H1 (cell line): ENCODE data around the gene RANBP9. TPM values are rescaled to one million over a fixed set of nuclear protein-coding genes. Genes with fewer than 3 reads are reported as not detected.

Source experiments
- CTCF ChIA-PET: fragments of 300-600 bp; sonication (Branson Sonifier 250); formaldehyde crosslinking; loops from one replicate; lab custom pipeline; 2021; ENCODE audit not compliant: partially characterized antibody; lab: Charles Lee
- POLR2A ChIA-PET: fragments of 300-600 bp; sonication (Branson Sonifier 250); formaldehyde crosslinking; loops from one replicate; lab custom pipeline; 2021; ENCODE audit warnings: inconsistent platforms; ENCODE audit not compliant: partially characterized antibody; lab: Charles Lee
- DNase-seq, 2 experiments: peaks; one replicate each; pipeline versions ENCODE4 v3.0.0 to v3.0.0-alpha.2; 2010 to 2022; ENCODE audit warnings: low spot score in 2 of 2, low read depth in 1 of 2, mixed read lengths in 1 of 2
- FAIRE-seq: peaks from 2 replicates; lab custom pipeline; 2011; peaks lifted over from hg19 to GRCh38; lab: Jason Lieb, UNC
- H2AFZ ChIP-seq: 2 replicates; pipeline ENCODE4 v1.8.1; 2012; ENCODE audit warnings: low read length, inconsistent platforms
- H2AK5ac ChIP-seq: 2 replicates; pipeline ENCODE4 v1.6.1; 2013; ENCODE audit warnings: low read depth, low read length
- H2BK120ac ChIP-seq: replicated peaks from 2 replicates; pipeline ENCODE3; 2013; ENCODE audit warnings: low read depth, low read length, inconsistent platforms
- H2BK12ac ChIP-seq: 2 replicates; pipeline ENCODE4 v1.6.1; 2013; ENCODE audit warnings: low read depth, low read length
- H2BK15ac ChIP-seq: 2 replicates; pipeline ENCODE4 v1.6.1; 2013; ENCODE audit warnings: low read length
- H2BK20ac ChIP-seq: 2 replicates; pipeline ENCODE4 v1.6.1; 2013; ENCODE audit warnings: low read length
- H2BK5ac ChIP-seq: 2 replicates; pipeline ENCODE4 v1.6.1; 2013; ENCODE audit warnings: low read depth, low read length
- H3K14ac ChIP-seq: 2 replicates; pipeline ENCODE4 v1.6.1; 2013; ENCODE audit warnings: inconsistent platforms; ENCODE audit not compliant: insufficient read length
- H3K18ac ChIP-seq: 2 replicates; pipeline ENCODE4 v1.6.1; 2013; ENCODE audit warnings: low read length; ENCODE audit errors: extremely low read depth
- H3K23ac ChIP-seq: 2 replicates; pipeline ENCODE4 v1.6.1; 2013; ENCODE audit warnings: inconsistent platforms; ENCODE audit not compliant: insufficient read length
- H3K23me2 ChIP-seq: 2 replicates; pipeline ENCODE4 v1.6.1; 2013; ENCODE audit warnings: low read depth, low read length
- H3K27ac ChIP-seq: 2 replicates; pipeline ENCODE4 v1.6.1; 2011; ENCODE audit warnings: low read depth, low read length, inconsistent platforms
- H3K27me3 ChIP-seq, 4 experiments: replicated peaks in 1 of 4; 1 replicate in 1 of 4; 2 replicates in 3 of 4; pipeline versions ENCODE4 v1.6.1 to v1.8.1; 2011 to 2013; ENCODE audit warnings: low read length in 3 of 4, mild to moderate bottlenecking in 3 of 4, inconsistent platforms in 2 of 4, mixed read lengths in 2 of 4, moderate library complexity in 1 of 4; ENCODE audit not compliant: control insufficient read depth in 3 of 4, insufficient read depth in 3 of 4; ENCODE audit errors: extremely low read depth in 1 of 4
- H3K36me3 ChIP-seq, 4 experiments: 2 replicates each; pipeline versions ENCODE4 v1.6.1 to v1.8.1; 2011 to 2013; ENCODE audit warnings: mild to moderate bottlenecking in 4 of 4, low read length in 3 of 4, moderate library complexity in 2 of 4, control low read depth in 1 of 4, inconsistent platforms in 1 of 4; ENCODE audit not compliant: insufficient read depth in 4 of 4, control insufficient read depth in 2 of 4
- H3K4ac ChIP-seq: replicated peaks from 2 replicates; pipeline ENCODE3; 2013; ENCODE audit warnings: low read length, low read depth, mixed read lengths, inconsistent platforms; ENCODE audit not compliant: insufficient read length
- H3K4me1 ChIP-seq, 4 experiments: replicated peaks in 1 of 4; 1 replicate in 1 of 4; 2 replicates in 3 of 4; pipeline versions ENCODE4 v1.6.1 to v1.8.1; 2011 to 2013; ENCODE audit warnings: low read length in 3 of 4, inconsistent platforms in 2 of 4, mixed read lengths in 1 of 4; ENCODE audit not compliant: insufficient read depth in 4 of 4, control insufficient read depth in 3 of 4
- H3K4me2 ChIP-seq, 2 experiments: 2 replicates each; pipeline versions ENCODE4 v1.6.1 to v1.8.1; 2011 to 2013; ENCODE audit warnings: low read depth in 2 of 2, low read length in 2 of 2, control low read depth in 1 of 2, inconsistent platforms in 1 of 2, mild to moderate bottlenecking in 1 of 2; ENCODE audit not compliant: insufficient read depth in 1 of 2
- H3K4me3 ChIP-seq, 4 experiments: fragments of 200-600, 300-600 bp in 1 of 4; sonication (generic), shearing (Covaris generic), sonication (Bioruptor Twin) in 1 of 4; 2 replicates each; pipeline versions ENCODE4 v1.5.1 to v1.8.1; 2011 to 2016; ENCODE audit warnings: low read length in 4 of 4, low read depth in 3 of 4, control low read depth in 2 of 4, inconsistent platforms in 2 of 4, mild to moderate bottlenecking in 2 of 4, mixed read lengths in 1 of 4, moderate library complexity in 1 of 4; ENCODE audit not compliant: insufficient read depth in 2 of 4; ENCODE audit errors: extremely low read depth in 1 of 4
- H3K56ac ChIP-seq: replicated peaks from 2 replicates; pipeline ENCODE3; 2013; ENCODE audit warnings: low read depth, mild to moderate bottlenecking, mixed read lengths, low read length, inconsistent platforms; ENCODE audit not compliant: insufficient read length
- H3K79me1 ChIP-seq: 2 replicates; pipeline ENCODE4 v1.6.1; 2013; ENCODE audit warnings: low read depth, low read length, control low read depth
- H3K79me2 ChIP-seq, 2 experiments: 2 replicates each; pipeline versions ENCODE4 v1.6.1 to v1.8.1; 2012 to 2013; ENCODE audit warnings: low read length in 2 of 2, mild to moderate bottlenecking in 2 of 2, inconsistent platforms in 1 of 2; ENCODE audit not compliant: insufficient read depth in 2 of 2, control insufficient read depth in 1 of 2
- H3K9ac ChIP-seq, 4 experiments: replicated peaks in 1 of 4; 1 replicate in 1 of 4; 2 replicates in 3 of 4; pipeline versions ENCODE4 v1.6.1 to v1.8.1; 2011 to 2013; ENCODE audit warnings: low read depth in 3 of 4, low read length in 3 of 4, control low read depth in 2 of 4, mild to moderate bottlenecking in 2 of 4, moderate library complexity in 2 of 4, inconsistent platforms in 1 of 4; ENCODE audit errors: extremely low read depth in 1 of 4
- H3K9me3 ChIP-seq, 2 experiments: 2 replicates each; pipeline versions ENCODE4 v1.6.1 to v1.8.1; 2012 to 2013; ENCODE audit warnings: mild to moderate bottlenecking in 2 of 2, moderate library complexity in 2 of 2, control low read depth in 1 of 2, inconsistent platforms in 1 of 2, low read depth in 1 of 2, low read length in 1 of 2, mixed read lengths in 1 of 2; ENCODE audit not compliant: insufficient read depth in 2 of 2
- H4K20me1 ChIP-seq, 2 experiments: replicated peaks in 1 of 2; 2 replicates each; pipeline versions ENCODE3 to v1.8.1; 2011 to 2013; ENCODE audit warnings: inconsistent platforms in 2 of 2, low read length in 2 of 2, mild to moderate bottlenecking in 1 of 2; ENCODE audit not compliant: insufficient read depth in 2 of 2, control insufficient read depth in 1 of 2
- H4K5ac ChIP-seq: 2 replicates; pipeline ENCODE4 v1.6.1; 2013; ENCODE audit warnings: low read length, low read depth, mixed read lengths, inconsistent platforms; ENCODE audit not compliant: insufficient read length
- H4K8ac ChIP-seq: 2 replicates; pipeline ENCODE4 v1.8.0; 2013; ENCODE audit warnings: mild to moderate bottlenecking, moderate library complexity, low read length, inconsistent platforms; ENCODE audit not compliant: insufficient read depth; ENCODE audit errors: extremely low read depth
- H4K91ac ChIP-seq: replicated peaks from 2 replicates; pipeline ENCODE3; 2013; ENCODE audit warnings: low read length, mixed read lengths, inconsistent platforms; ENCODE audit not compliant: insufficient read length
- ASH2L ChIP-seq: fragments of 200-600, 300-600 bp; sonication (generic); IDR thresholded peaks from one replicate; pipeline ENCODE4 v1.7.1; 2017; ENCODE audit warnings: low read length
- ATF2 ChIP-seq: IDR thresholded peaks from 2 replicates; pipeline ENCODE4 v1.6.1; 2012; ENCODE audit warnings: low read length, inconsistent platforms
- CBX5 ChIP-seq: fragments of 300-800, 300-1000 bp; sonication (generic); IDR thresholded peaks from 2 replicates; pipeline ENCODE4 v1.7.1; 2016; ENCODE audit warnings: antibody characterized with exemption, low read length, low read depth
- EZH2 ChIP-seq: fragments of 200-600 bp; sonication (generic); IDR thresholded peaks from 2 replicates; pipeline ENCODE4 v1.7.1; 2012; ENCODE audit warnings: low read depth, mild to moderate bottlenecking, moderate library complexity, low read length, inconsistent platforms; ENCODE audit not compliant: severe bottlenecking
- SAP30 ChIP-seq: fragments of 300-600 bp; sonication (generic); IDR thresholded peaks from 2 replicates; pipeline ENCODE4 v1.7.1; 2012; ENCODE audit warnings: low read length, moderate library complexity, mild to moderate bottlenecking, inconsistent platforms; ENCODE audit not compliant: insufficient read depth, insufficient replicate concordance
- SRF ChIP-seq: IDR thresholded peaks from 2 replicates; pipeline ENCODE4 v1.6.1; 2011; ENCODE audit warnings: mild to moderate bottlenecking, low read depth, low read length, moderate library complexity
- WGBS, 2 experiments: shearing (Covaris generic) in 1 of 2; methylation state at CpG; one replicate each; pipeline versions ENCODE4 v1.1.6 to v1.1.7; 2013 to 2015; ENCODE audit warnings: low lambda C conversion rate in 2 of 2, mixed read lengths in 2 of 2, inconsistent platforms in 1 of 2, low coverage in 1 of 2, missing lambda C conversion rate in 1 of 2; ENCODE audit not compliant: insufficient replicate concordance in 2 of 2, insufficient coverage in 1 of 2, insufficient read length in 1 of 2; ENCODE audit errors: extremely low coverage in 1 of 2, missing lambda C conversion rate in 1 of 2; 5-methylcytosine and 5-hydroxymethylcytosine counted together
- polyA plus RNA-seq, 7 experiments: library from polyadenylated mRNA; depleted of rRNA in 3 of 7; stranded (reverse) in 5 of 7; unstranded in 2 of 7; fragments of >200 nt in 5 of 7; fragments of 200-250 nt in 2 of 7; gene quantifications; 1 replicate in 5 of 7; 2 replicates in 1 of 7; 4 replicates in 1 of 7; pipeline versions ENCODE4 v1.2.1 to v1.2.3, GENCODE V29; 2011 to 2013; ENCODE audit warnings: missing spikeins in 2 of 7, mixed read lengths in 2 of 7
- total RNA-seq: library from RNA; stranded (reverse); fragmentation: NEBNext Ultra II Directional; extraction: Animal tissue kit (Norgen Biotek cat#: 25700); gene quantifications from 2 replicates; pipeline ENCODE4 v1.2.1, GENCODE V29; 2021

RANBP9 gene
- total and polyA plus RNA-seq, 2 of the 8 experiments (the other 6 are each of a cell fraction or from before 2014, with no cell fraction given): 13.0 to 36.7 TPM

DNA sequence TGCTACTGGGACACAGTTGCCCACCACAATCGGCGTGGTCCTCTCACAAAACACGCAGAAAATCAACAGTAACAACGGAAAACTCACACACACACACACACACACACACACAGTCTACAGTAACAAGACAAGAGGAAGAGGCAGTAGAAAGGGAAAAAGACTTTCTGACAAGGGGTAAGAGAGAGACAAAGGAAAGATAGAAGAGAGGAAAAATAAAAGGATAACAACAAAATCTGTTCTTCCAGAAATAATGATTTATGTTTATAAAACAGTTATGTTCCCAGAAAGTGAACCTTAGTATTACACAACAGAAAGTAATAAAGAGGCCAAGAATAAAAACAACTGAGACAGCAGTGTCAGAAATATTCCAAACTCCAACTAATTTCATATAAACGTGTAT is 2.9 kb downstream of the RANBP9 start:
- Histone ChIP-seq H4K8ac (no peak overlapping the region), H3K9ac (peak overlapping the region in 1 of 4 experiments; percentile 74; a peak in 1 of 7 replicates), H3K79me2 (peaks cover 9 to 67% of the 10 kb centered on the region in 2 experiments), H3K4me1 (no peaks in the 10 kb centered on the region), H3K4me3 (peak overlapping the region in 1 of 4 experiments; percentile 74; a peak in 3 of 8 replicates), H3K18ac (no peak overlapping the region), H3K4me2 (peak overlapping the region; percentile 74 to 86; a peak in 2 of 4 replicates), H3K23me2 (0 out of 2 replicates have a peak, but pooled peaks cover 8% of the 10 kb centered on the region), H2BK20ac (no peak overlapping the region), H4K91ac (no peak overlapping the region), H3K56ac (no peak overlapping the region), H2BK5ac (no peak overlapping the region), H2BK120ac (no peak overlapping the region), H3K27ac (no peak overlapping the region), H2AK5ac (no peak overlapping the region), H3K79me1 (0 out of 2 replicates have a peak, but pooled peaks cover 2% of the 10 kb centered on the region), H3K9me3 (no peaks in the 10 kb centered on the region), H3K27me3 (no peaks in the 10 kb centered on the region), H3K4ac (no peak overlapping the region), H2BK12ac (no peak overlapping the region), H4K5ac (no peak overlapping the region), H4K20me1 (peaks cover 0 to 11% of the 10 kb centered on the region in 2 experiments), H3K14ac (no peak overlapping the region), H2BK15ac (no peak overlapping the region), H2AFZ (no peak overlapping the region), H3K23ac (no peak overlapping the region), H3K36me3 (no peaks in the 10 kb centered on the region)
- 81% methylated on average over 5 of the region's 5 CpGs; no CpG with 5 or more reads in 1 of the 2 experiments for WGBS, 2 experiments
- POLR2A ChIA-PET: interaction anchor here (1.1 kb wide), 1 partner anchor 94 kb away, joined by 3 read pairs; the partner anchor contains the start of gene NOL7
- no peak for DNase-seq
- CTCF ChIA-PET: interaction anchor here (0.6 to 0.8 kb wide), 2 partner anchors 358 to 1698 kb away, joined by 3 to 4 read pairs; no protein-coding TSS in a partner anchor
- no peak for TF ChIP-seq EZH2
- no peak for TF ChIP-seq SAP30
- TF ChIP-seq SRF: no peak
- TF ChIP-seq CBX5: no peak
- no peak for TF ChIP-seq ASH2L
- no peak for TF ChIP-seq ATF2
- no peak for FAIRE-seq
